Mammary epithelial cell (primary cell): ENCODE data around the gene PLD6.

Source experiments
- CTCF ChIP-seq, 2 donors: IDR thresholded peaks in 1 of 2; conservative IDR thresholded peaks in 1 of 2; 2 replicates each; pipeline ENCODE4 v1.5.1; 2011 to 2012; ENCODE audit warnings: inconsistent platforms in 2 of 2, low read length in 2 of 2, mild to moderate bottlenecking in 2 of 2, control low read depth in 1 of 2, low read depth in 1 of 2; ENCODE audit not compliant: insufficient read depth in 1 of 2; ENCODE audit errors: extremely low read depth in 1 of 2
- EZH2 ChIP-seq: IDR thresholded peaks from 2 replicates; pipeline ENCODE4 v1.6.1; 2012; ENCODE audit warnings: low read length, inconsistent platforms, borderline replicate concordance

- no peak for TF ChIP-seq CTCF (conservative IDR thresholded peaks at IDR 0.05 in 1 of 2, IDR thresholded peaks at IDR 0.05 in 1 of 2; ENCODE audit: extremely low read depth in 1 of 2, insufficient read depth in 1 of 2, low read depth in 1 of 2, low read length in 2 of 2)
- TF ChIP-seq EZH2: no peak
Observed at GRCh38 chr17:17177176-17177575, 29.0 kb downstream of the PLD6 start.
